Measurements from ENCODE around the gene SPRY4. TPM values are rescaled to one million over a fixed set of nuclear protein-coding genes. Genes with fewer than 3 reads are reported as not detected.
"Not testable (repeated sequence)": the region's sequence is repeated elsewhere in the genome, so short reads cannot be mapped to it uniquely, and the experiment has no call there.

The SPRY4 gene
- total RNA-seq, 1 donor from 2014 or later = 0.23 TPM

DNA sequence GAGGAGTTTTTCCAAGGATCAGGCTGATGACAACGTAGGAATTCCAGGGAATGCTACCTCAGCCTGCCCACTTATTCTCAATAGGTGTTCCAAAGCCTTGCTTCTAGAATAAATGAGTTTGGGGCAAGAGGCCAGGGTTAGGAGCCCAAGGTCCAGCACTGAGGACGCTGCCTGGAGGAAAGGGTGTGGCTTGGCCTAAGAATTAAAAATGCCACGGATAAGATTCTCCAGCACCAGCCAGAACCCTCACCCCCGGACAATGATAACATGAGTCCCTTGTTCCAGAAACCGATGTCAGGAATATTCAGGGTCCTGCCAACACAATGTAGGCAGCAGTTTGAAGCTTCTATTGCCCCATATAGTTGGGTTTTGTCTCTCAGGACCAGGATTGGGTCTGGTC, 7.6 kb downstream of the SPRY4 start:
- intact Hi-C loops (cut with micrococcal nuclease) = no loop called here

GRCh38 chr5:142316681-142317080, 8.1 kb downstream of the SPRY4 start:
- intact Hi-C loops (cut with micrococcal nuclease) = no loop called here

- intact Hi-C loops (cut with micrococcal nuclease) = no loop called here
These were observed 8.8 kb downstream of the SPRY4 start for GRCh38 chr5:142316051-142316450.

DNA sequence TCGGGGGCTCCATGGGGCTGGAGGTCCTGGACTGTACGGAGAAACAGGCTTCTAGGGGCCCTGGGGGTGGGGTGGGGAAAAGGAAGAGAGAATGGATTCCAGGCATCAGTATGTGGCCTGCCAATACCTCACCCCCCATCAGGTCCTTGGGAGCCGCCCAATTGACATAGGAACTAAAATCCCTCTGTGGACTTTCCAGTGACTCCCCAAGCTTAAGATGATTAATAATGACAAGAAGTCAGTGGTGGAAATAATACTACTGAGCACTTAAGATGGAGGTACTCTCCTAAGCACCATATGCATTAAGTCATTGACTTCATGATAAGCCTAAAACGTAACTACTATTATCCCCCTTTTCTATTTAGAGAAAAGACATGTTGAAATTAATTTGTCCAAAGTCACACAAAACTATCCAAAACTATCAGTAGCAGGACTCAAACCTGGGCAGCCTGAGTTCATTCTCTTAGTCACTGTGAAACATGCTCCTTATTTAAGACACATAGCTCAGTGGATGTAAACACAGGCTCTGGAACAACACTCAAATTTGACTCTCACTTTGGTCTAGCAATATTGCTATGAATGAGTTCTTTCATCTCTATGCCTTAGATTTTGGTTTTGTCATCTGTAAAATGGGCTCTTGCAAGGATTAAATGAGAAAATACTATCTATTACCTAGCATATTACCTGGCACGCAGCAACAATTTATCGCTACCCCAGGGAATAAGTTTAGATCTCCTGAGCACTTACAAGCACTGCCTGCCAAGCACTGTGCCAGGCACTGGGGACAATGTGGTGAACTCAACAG, 9.5 kb downstream of the SPRY4 start:
- intact Hi-C loops (cut with micrococcal nuclease) = no loop called here

GRCh38 chr5:142314606-142315005, 10.2 kb downstream of the SPRY4 start:
- intact Hi-C loops (cut with micrococcal nuclease) = no loop called here

DNA sequence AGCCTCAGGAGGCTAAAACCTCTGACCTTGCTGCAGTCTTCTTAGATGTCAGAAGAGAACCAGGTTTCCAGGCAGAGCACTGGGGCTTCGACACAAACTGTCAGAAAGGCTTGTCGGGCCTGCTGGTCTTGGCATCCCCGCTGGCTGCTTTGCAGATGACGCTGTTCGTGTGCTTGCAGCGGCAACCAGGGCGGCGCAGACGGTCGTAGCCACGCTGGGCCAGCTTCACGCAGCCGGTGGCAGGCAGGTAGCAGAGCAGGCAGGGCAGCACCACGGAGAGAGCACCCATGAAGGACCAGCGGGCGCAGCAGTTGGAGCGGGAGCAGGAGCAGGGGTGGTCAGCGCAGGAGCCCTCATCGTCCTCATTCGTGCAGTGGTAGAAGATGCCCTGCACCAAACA, 10.7 kb downstream of the SPRY4 start:
- intact Hi-C loops (cut with micrococcal nuclease) = no loop called here

DNA sequence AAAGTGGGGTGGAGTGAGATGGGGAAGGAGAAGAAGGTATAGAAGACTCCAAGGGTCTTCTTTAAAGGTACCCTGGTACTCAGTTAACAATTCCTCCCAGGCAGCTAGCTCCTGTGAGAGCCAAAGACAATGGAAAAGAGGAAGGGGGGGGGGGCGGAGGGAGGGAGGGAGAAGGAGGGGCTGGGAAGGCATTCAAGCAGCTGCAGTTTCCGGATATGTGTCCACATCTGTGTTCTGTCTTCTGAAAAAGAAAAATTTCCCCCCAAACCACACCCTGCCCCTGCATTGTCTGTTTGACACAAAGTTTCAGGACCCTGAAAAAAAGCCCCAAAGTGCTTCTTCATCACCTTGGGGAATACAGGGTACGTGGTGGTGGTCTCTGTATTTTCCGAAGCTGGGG, 11.1 kb downstream of the SPRY4 start:
- intact Hi-C loops (cut with micrococcal nuclease) = no loop called here

GRCh38 chr5:142313275-142313674, 11.5 kb downstream of the SPRY4 start:
- intact Hi-C loops (cut with micrococcal nuclease) = no loop called here

- intact Hi-C loops (cut with micrococcal nuclease) = no loop called here
These were observed 12.4 kb downstream of the SPRY4 start for GRCh38 chr5:142312399-142312798.

DNA sequence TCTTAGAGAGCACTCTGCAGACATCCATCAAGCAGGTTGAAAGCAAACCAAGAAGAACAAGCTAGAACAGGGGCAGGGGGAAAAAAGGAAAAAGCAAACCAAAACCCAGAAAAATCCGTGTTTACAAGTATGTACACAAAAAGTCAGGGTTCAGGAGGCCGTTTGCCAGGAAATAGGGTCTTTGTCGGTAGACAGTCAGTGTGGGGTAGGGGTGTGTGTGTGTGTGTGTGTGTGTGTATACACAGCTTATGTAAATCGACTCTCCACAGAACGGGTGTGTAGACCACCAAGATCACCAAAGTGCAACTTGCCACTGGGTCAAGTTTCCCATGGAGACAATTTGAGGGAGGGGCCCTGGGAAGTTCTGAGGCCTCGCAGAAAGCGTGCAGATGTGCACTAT, 13.1 kb downstream of the SPRY4 start:
- intact Hi-C loops (cut with micrococcal nuclease) = no loop called here

- intact Hi-C loops (cut with micrococcal nuclease) = no loop called here
These were observed 14.0 kb downstream of the SPRY4 start for GRCh38 chr5:142310803-142311202.

DNA sequence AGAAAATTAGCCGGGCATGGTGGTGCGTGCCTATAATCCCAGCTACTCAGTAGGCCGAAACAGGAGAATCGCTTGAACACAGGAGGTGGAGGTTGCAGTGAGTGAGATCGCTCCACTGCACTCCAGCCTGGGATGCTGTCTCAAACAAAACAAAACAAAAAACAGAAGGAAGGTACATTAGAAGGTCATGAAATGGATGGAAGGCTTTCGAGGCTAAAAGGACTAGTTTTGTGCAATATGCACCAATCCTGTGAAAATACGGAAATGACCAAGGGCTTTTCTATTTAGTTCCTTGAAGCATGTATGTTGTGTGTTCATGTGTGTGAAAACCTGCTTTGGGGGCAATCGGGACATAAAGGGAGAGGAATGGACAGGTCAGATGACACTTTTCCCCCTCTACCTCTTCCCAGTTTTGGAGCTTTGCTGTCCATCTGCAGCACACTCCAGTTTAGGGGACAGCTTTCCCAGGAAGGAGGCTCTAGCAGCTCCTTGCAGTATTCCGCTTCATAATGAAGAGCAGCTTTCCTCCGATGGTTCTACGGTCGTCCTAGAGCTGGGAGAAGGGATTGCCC, 15.0 kb downstream of the SPRY4 start:
- intact Hi-C loops (cut with micrococcal nuclease) = no loop called here

DNA sequence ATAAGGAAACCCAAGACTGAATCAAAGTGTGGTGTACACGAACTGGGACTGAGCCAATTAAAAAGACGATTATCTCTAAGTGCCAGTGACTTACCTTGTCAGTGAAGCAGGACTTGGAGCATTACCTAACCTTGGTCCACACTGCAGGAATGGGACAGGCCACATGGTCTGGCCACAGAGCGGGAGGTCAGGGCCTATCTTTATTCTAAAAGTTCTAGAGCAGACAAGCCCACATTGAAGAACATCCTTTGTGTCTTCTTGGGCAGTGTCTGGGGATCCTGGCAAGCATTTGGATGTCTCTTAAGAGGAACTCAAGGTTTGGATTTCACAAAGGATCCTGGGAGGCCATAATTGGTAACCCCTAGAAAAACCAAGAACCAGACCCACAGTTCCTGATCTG, 16.5 kb downstream of the SPRY4 start:
- intact Hi-C loops (cut with micrococcal nuclease) = no loop called here

DNA sequence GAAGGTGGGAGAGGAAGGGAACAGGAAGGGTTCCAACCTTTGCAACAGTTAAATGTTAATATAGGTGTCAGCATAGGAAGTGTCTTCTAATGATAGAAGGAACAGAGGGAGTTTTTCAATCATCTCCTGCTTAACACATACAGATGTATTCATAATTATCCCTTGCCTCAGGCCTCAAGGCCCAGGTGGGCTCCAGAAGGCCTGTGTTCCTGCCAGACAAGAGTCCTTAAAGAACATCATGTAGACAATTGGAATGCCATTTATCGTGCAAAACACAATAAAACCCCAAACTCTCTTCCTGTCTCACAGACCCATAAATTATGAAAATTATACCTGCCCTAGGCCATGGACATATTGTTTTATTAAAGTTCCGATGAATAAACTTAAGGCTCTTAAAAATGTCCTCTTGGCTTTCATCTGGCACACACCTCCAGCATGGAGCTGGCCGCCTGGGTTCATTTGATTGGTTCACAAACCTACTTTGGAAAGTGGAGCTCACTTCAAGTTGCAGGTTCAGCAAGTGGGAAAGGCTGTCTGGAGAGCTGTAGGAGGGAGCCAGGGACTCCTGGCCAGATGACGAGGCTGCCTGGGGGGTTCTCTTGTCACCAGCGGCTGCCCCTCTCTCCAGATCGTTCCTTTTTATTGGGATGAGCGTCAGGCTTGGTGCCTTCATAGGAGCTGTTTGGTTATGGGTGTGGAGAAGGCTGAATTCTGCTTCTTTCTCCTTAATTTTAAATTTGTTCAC, 17.5 kb downstream of the SPRY4 start:
- intact Hi-C loops (cut with micrococcal nuclease) = no loop called here

DNA sequence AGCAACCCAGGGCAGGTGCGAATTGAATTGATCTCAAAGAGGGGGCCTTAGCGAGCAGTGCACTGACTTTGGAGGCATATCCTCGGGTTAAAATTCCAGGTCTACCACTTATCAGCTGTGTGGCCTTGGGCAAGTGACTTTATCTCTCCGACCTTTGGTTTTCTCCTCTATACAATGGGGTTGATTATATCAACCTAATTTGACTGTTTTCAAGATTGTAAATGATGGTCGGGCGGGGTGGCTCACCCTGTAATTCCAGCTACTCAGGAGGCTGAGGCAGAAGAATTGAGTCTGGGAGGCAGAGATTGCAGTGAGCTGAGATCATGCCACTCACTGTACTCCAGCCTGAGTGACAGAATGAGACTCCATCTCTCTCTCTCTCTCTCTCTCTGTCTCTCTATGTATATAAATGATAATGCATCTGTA, 18.7 kb downstream of the SPRY4 start:
- intact Hi-C loops (cut with micrococcal nuclease) = no loop called here

DNA sequence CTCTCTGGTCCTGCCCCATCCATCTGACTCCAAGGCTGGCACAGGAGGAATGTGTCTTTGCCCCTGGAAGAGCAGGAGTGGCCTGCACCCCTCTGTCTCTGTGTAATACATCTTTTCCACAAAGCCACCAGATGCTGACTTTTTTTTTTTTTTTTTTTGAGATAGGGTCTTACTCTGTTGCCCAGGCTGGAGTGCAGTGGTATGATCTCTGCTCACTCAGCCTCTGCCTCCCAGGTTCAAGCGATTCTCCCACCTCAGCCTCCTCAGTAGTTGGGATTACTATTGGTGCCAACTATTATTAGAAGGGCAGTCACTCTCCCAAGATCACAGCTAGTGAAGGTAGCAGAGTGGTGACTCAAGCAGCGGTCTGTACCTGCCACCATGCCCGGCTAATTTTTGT, 19.6 kb downstream of the SPRY4 start:
- intact Hi-C loops (cut with micrococcal nuclease) = no loop called here

DNA sequence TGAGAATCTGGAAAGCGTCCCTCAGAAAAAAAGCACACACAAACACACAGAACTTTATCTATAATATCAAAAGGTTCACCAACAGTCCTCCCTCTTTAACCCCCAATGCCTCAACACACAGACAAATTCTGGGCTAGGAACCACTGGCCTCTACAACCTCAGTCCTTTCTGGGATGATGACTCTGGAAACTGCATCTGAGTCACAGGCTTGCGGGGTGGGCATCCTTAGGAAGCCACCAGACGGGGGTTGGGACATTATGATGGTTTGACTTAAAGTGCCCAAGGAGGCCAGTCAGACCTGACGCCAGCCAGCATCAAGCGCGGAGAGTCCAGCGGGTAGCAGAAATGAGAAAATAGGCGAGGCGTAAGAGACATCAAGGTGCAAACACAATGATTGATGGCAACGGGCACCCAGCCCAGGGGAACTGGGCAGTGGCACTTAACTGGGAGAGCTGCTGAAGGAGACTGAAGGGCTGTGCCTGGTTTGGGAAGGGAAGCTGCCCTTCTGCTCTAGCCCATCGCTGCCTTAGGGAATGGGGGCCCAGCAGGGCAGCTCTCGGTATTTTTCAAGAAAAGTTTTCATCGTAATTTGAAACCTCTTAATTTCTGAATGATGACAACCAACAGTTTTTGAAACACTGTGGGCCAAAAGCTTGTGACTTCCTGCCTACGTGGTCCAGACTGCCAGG, 20.7 kb downstream of the SPRY4 start:
- intact Hi-C loops (cut with micrococcal nuclease) = no loop called here

DNA sequence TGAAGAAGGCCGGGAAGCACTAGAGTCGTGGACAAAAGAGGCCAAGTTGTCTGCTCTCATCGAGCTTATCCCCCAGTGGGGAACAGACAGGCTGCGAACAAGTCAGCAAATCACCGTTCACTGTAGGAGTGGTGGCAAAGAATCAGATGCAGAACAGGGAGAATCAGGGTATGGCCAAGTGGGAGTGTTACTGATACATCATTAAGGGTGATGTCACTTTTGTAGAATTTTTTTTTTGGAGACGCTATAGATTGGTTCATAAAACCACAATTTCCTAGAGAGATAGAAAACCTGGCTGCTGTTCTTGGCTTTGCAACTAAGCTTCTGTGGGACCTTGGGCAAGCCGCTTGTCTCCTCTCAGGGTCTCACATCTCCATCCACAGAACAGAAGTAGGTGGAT, 21.3 kb downstream of the SPRY4 start:
- intact Hi-C loops (cut with micrococcal nuclease) = no loop called here

DNA sequence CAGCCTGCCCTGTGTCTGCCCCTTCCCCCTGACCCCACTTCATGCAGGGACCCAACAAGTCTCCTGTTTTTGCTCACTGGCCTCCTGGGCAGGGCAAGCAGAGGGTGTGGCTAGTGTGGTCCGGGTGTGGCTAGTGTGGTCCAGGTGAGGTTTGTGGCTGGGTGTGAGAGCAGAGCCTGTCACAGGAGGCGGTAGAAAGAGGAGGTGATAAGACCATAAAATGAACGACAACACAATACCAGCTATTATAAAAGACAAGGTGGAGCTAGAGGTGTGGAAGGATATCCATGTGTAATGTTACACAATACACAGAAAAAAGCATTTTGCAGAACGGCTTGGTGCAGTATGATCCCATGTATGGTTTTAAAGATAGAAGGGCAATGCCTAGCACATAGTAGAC, 23.3 kb downstream of the SPRY4 start:
- intact Hi-C loops (cut with micrococcal nuclease) = no loop called here

- intact Hi-C loops (cut with micrococcal nuclease) = no loop called here
These were observed 24.1 kb downstream of the SPRY4 start for GRCh38 chr5:142300677-142301076.

DNA sequence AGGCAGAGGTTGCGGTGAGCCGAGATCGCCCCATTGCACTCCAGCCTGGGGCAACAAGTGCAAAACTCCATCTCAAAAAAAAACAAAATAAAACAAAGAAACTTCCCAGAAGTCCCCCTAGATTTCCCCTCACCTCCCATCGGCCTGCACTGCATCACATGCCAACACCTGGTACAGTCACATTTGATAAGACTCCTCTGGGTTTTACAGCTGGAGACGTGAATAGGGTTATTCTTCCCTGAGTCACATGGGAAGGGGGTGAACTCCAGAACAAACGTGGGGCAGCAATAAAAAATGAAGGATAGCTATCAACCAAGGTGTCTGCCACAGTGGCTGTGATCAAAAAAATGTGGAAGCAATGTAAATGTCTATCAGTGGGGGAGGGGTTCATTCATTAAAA, 26.0 kb downstream of the SPRY4 start:
- intact Hi-C loops (cut with micrococcal nuclease) = no loop called here

DNA sequence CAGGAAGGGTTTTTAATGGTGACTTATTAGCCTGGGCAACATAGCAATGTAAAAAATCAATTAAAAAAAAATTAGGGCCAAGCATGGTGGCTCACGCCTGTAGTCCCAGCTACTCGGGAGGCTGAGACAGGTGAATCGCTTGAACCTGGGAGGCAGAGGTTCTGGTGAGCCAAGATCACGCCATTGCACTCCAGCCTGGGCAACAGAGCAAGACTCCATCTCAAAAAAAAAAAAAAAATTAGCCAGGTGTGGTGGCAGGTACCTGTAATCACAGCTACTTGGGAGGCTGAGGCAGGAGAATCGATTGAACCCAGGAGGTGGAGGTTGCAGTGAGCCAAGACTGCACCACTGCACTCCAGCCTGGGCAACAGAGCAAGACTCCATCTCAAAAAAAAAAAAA, 27.0 kb downstream of the SPRY4 start:
- intact Hi-C loops (cut with micrococcal nuclease) = not testable (repeated sequence)

All from T-helper 2 cell treated with Interferon-gamma antibody and Interleukin-4, amounts not matched to agents 100 ng/mL and 5 ng/mL, for 36 hours (primary cell).